RWPE1 (cell line): ENCODE measurements around the gene KCTD19.

Source experiments
- CTCF ChIA-PET: fragments of 350-600 bp; sonication (Branson Sonifier 250); formaldehyde crosslinking; extraction: SDS; loops from one replicate; lab custom pipeline; 2021; lab: Yijun Ruan, JAX
- POLR2A ChIA-PET: fragments of 400-600 bp; formaldehyde crosslinking; extraction: SDS; loops from one replicate; lab custom pipeline; 2020; ENCODE audit warnings: antibody characterized with exemption; ENCODE audit not compliant: low non-redundant PET; lab: Yijun Ruan, JAX
- DNase-seq: peaks from one replicate; pipeline ENCODE4 v3.0.0; 2012; ENCODE audit warnings: low spot score
- H3K27ac ChIP-seq: fragments of 450-650 bp; 2 replicates; pipeline ENCODE4 v1.5.1; 2017
- CTCF ChIP-seq: fragments of 450-650 bp; conservative IDR thresholded peaks from 2 replicates; pipeline ENCODE4 v1.5.1; 2017; ENCODE audit warnings: low read depth, mild to moderate bottlenecking

Gene KCTD19

GRCh38 chr16:67268136-67268579 is 58.4 kb downstream of the KCTD19 start:
- TF ChIP-seq CTCF = no peak
- CTCF ChIA-PET = interaction anchor here (0.5 to 0.7 kb wide), 2 partner anchors 19 to 300 kb away, joined by 3 to 6 read pairs; partner anchors contain the start of gene SLC9A5
- no peak for DNase-seq
- POLR2A ChIA-PET = no interaction called here
- H3K27ac ChIP-seq = no peak overlapping the region; the same call in 1 of the 2 replicates

- no peak for TF ChIP-seq CTCF
- no peak overlapping the region for H3K27ac ChIP-seq
- CTCF ChIA-PET = no interaction called here
- no peak for DNase-seq
- POLR2A ChIA-PET = interaction anchor here (0.9 kb wide), 1 partner anchor 12 kb away, joined by 3 read pairs; no protein-coding TSS in a partner anchor
Measured at GRCh38 chr16:67265834-67266233, 60.7 kb downstream of the KCTD19 start.

GRCh38 chr16:67264866-67265265 is 61.7 kb downstream of the KCTD19 start:
- ChIA-PET CTCF (interaction anchor here (0.8 kb wide), 1 partner anchor 20 kb away, joined by 4 read pairs; no protein-coding TSS in a partner anchor), POLR2A (no interaction called here)

GRCh38 chr16:67264277-67264676 is 62.3 kb downstream of the KCTD19 start:
- ChIA-PET CTCF (interaction anchor here (0.7 kb wide), 1 partner anchor 15 kb away, joined by 3 read pairs; no protein-coding TSS in a partner anchor), POLR2A (no interaction called here)
- no peak for TF ChIP-seq CTCF
- no peak for DNase-seq
- H3K27ac ChIP-seq = no peak overlapping the region

More at GRCh38 chr16:67264866-67265265, 61.7 kb downstream of the KCTD19 start:
- no peak for TF ChIP-seq CTCF
- DNase-seq = no peak
- H3K27ac ChIP-seq = no peak overlapping the region

- no peak for TF ChIP-seq CTCF
- H3K27ac ChIP-seq = no peak overlapping the region
- POLR2A ChIA-PET = no interaction called here
- CTCF ChIA-PET = no interaction called here
- DNase-seq = no peak
Measured at GRCh38 chr16:67263201-67263600, 63.3 kb downstream of the KCTD19 start.

GRCh38 chr16:67260426-67261063 is 66.0 kb downstream of the KCTD19 start:
- CTCF ChIA-PET = interaction anchor here (0.6 to 1.9 kb wide), 17 partner anchors 10 to 207 kb away, joined by 3 to 12 read pairs (median 4); partner anchors contain the start of gene PLEKHG4
- no peak overlapping the region for H3K27ac ChIP-seq
- POLR2A ChIA-PET = no interaction called here
- no peak for DNase-seq
- TF ChIP-seq CTCF = peak; percentile 58
